Stimulated activated CD8-positive, alpha-beta memory T cell treated with anti-CD3 and anti-CD28 coated beads, Interleukin-4, amount 100 ng/mL, for 1 hour (primary cell): ENCODE data around the gene TMEFF2.
"Not testable (repeated sequence)": the region's sequence is repeated elsewhere in the genome, so short reads cannot be mapped to it uniquely, and the experiment has no call there.

Experiments
- DNase-seq, 2 donors: peaks; one replicate each; pipeline ENCODE4 v3.0.0-alpha.2; 2020; ENCODE audit warnings: low read depth in 2 of 2, low spot score in 1 of 2

TMEFF2 gene

GRCh38 chr2:192184349-192184748 is 10.4 kb downstream of the TMEFF2 start:
- no peak for DNase-seq

GRCh38 chr2:192183296-192183695 is 11.4 kb downstream of the TMEFF2 start:
- DNase-seq = no peak

- no peak for DNase-seq
Measured at GRCh38 chr2:192166946-192167345, 27.8 kb downstream of the TMEFF2 start.

GRCh38 chr2:192165842-192166241 is 28.9 kb downstream of the TMEFF2 start:
- DNase-seq = no peak

DNA sequence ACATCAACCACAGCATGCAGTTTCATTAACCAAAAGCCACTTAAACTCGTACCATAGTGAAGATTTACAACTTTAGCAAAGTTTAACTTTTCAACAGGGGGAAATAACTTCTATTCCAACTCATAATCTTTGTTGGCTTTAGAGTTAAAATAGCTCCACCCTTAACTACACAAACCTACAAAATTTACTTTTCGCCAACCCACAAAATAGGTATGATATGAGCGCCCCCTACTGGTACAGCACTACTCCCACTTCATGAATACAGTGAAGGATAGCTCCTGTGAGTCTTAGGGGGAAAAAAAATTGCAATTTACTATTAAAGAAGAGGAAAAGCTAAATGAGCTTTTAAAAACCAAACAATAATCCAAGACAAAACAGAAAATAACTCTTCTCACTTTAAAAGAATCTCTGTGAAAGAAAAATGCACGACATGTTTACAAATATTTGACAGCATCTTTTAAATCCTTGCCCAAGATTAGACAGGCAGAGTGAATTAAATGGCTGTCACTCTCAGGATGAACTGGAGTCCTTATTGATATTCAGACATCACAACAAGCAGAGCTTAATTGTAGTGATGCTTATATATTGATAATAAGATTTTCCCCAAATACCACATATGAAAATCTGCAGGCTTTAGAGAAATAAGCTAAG is 32.2 kb downstream of the TMEFF2 start:
- DNase-seq = peak; percentile 29 to 31

GRCh38 chr2:192161656-192162290 is 33.0 kb downstream of the TMEFF2 start:
- no peak for DNase-seq

- no peak for DNase-seq
Measured at GRCh38 chr2:192159736-192160135, 35.0 kb downstream of the TMEFF2 start.

DNA sequence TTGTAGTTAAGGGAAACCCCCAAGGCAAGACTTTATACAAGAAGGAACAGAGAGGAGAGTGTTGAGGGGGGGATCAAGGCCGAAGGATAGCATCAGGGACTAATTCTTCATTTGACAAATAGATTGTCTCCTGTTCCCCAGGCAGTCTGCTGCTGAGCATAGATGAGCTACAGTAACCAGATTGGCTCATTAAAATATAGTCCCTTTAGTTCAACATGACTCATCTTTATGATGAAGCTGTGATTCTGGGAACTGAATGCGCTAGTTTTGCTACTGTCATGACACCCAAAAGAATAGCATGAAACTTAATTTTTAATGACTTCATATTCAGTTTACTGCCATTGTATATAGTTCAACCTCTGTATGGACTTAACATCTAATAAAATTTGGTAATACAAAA is 35.5 kb downstream of the TMEFF2 start:
- no peak for DNase-seq

DNA sequence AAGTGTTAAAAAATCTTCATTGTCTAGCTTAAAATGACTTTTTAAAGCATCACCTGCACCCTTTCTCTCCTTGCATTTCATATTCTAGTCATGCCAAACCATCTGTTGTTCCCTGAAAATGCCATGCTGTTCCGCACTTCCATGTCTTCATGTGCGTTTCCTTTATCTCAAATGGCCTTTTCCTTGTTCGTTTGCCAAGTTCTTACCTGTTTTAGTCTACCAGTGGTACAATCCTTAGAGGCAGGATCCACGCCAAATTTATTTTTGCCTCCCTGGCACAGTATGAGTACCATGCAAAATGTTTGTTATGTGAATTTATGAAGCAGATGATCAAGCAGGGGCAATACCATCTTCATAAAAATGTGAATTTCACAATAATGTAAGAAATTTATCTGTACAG is 37.0 kb downstream of the TMEFF2 start:
- no peak for DNase-seq

- no peak for DNase-seq
Measured at GRCh38 chr2:192155511-192156118, 39.1 kb downstream of the TMEFF2 start.

- DNase-seq = no peak
Measured at GRCh38 chr2:192153561-192153960, 41.2 kb downstream of the TMEFF2 start.

DNA sequence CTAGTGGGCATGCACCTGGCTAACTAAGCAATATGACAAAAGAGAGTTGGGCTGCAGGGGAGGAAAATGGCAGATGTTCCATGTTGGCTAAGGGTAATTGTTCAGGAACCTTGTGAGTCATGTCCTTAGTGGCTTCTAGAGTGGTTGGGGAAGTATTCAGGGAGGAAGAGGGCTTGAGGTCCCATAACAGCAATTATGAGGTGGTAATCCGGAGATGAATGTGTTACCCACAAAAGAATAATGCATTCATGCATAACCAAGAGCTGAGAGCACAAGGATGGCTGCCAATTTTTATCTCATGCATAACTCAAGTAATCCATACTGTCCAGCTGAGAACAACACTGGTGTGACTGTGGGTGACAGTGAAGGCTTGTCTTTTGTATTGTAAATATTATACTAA is 42.9 kb downstream of the TMEFF2 start:
- no peak for DNase-seq

DNA sequence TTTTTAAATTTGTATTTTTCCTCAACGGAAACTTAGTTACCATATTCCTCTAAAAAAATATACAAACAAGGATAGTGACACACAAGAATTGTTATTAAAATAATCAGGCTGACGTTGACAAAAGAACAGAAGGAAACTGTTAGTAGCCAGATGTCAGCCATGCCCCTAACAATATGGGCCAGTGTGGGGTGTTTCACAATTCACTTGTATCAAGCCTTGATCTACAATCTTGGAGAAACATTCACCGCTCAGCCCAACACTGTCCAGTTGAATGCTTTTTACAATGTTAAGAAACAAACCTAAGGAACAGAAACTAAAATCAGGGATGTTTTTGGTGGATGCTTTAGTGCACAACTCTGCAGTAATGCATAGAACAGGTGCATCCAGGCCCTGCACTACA is 44.6 kb downstream of the TMEFF2 start:
- DNase-seq = no peak

DNA sequence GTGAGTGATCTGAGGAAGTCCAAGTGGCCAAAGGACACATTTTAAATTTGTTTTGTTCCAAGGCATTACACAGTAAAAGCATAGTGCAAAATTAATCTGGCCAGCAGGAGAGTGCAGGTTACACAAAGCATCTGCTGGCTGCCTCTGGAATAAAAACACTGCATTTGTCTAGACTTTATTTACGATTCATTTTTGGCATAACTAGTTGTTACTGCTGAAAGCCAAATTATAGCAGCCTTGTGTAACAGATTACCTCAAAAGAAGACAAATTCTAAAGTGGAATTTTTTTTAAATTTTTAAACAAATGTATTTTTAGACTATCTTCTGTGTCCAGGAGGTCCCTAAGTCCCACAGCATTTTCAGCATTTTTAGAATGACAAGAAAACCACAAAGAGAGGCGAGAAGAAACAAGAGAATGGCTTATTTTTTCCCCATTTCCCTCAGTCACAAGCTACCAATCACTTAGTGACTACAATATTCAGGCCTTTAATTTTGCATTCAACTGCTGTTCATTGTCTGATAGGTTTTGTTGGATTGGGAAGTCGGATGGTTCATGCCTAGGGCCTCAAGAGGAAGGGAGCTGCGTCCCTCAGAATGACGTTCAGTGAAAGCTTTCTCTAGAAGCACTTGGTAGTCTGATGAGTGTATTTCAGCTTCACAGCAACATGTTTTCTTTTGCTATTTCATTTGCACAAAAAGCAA is 46.0 kb downstream of the TMEFF2 start:
- no peak for DNase-seq

DNA sequence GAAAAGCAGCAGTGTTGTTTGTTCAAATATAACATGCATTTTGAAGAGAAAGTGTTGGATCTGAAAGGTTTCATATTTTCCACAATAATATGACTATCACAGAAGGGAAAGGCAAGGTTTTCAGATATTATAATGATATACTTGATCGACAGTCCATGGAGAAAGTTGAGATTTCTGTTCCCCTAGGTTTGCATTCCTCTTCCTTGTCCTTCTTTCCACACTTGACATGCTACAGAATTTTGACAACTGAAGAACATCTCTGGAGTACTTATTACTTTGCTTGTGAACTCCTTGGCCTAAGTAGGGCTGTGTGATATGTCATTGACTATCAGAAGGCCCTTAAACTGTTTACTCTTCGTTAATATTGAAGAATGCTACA is 46.5 kb downstream of the TMEFF2 start:
- no peak for DNase-seq

- DNase-seq = no peak
Measured at GRCh38 chr2:192146069-192147015, 48.4 kb downstream of the TMEFF2 start.

- no peak for DNase-seq
Measured at GRCh38 chr2:192145496-192145895, 49.2 kb downstream of the TMEFF2 start.

- no peak for DNase-seq
Measured at GRCh38 chr2:192140236-192140839, 54.4 kb downstream of the TMEFF2 start.

DNA sequence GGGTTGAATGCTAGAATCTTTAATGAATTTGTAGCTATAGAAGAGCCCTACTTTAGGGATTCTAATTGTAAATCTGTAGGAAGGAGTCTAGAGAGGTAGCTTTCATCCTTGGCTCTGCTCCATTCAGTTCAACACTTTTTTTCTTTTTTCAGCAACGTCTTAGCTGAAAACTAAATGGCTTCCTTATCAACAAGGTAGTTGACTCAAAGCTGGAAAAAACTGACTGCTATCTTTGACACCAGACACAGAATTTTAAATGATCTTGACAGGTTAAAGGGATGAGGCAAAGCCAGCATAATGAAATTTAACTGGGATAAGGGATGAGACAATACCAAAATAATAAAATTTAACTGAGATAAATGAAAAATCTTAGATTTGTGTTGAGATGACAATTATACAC is 54.9 kb downstream of the TMEFF2 start:
- no peak for DNase-seq

DNA sequence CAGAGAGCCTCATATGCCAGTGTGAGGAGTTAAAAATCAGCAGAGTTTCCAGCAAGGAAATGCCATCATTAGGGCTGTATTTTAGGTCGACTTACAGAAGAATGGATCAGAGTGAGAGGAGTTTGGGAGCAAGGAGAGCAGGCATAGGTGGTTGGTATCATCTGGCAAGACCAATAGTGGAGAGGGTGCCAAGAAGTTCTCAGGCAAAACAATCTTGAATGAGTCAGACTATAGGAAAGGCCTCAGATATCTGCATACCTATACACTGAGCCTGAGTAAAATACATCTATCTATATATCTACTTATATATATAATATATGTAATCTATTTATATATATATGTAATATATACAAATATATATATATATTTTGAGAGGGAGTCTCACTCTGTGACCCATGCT is 57.3 kb downstream of the TMEFF2 start:
- DNase-seq = no peak

DNA sequence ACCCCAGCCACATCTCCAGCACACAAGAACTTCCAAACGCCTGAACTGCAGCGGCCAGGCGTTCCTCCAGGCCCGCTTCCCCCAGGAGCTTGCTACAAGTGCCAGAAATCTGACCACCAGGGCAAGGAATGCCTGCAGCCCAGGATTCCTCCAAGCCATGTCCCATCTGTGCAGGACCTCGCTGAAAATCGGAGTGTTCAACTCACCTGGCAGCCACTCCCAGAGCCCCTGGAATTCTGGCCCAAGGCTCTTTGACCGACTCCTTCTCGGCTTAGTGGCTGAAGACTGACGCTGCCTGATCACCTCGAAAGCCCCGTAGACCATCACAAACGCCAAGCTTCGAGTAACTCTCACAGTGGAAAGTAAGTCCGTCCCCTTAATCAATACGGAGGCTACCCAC is 62.1 kb downstream of the TMEFF2 start:
- DNase-seq = not testable (repeated sequence)
